ACHN (cell line): ENCODE results near the gene FOXJ3.

Experiments used
- DNase-seq: peaks from one replicate; pipeline ENCODE4 v3.0.0-alpha.2; 2015
- in situ Hi-C: cut with HindIII; loops from 2 replicates; pipeline ENCODE4 v1.10.0; 2017; ENCODE audit warnings: low sequenced_read_pairs, low pct_ligation_motif_present, low pct_unique_long_range_greater_than_20kb

FOXJ3 gene

DNA sequence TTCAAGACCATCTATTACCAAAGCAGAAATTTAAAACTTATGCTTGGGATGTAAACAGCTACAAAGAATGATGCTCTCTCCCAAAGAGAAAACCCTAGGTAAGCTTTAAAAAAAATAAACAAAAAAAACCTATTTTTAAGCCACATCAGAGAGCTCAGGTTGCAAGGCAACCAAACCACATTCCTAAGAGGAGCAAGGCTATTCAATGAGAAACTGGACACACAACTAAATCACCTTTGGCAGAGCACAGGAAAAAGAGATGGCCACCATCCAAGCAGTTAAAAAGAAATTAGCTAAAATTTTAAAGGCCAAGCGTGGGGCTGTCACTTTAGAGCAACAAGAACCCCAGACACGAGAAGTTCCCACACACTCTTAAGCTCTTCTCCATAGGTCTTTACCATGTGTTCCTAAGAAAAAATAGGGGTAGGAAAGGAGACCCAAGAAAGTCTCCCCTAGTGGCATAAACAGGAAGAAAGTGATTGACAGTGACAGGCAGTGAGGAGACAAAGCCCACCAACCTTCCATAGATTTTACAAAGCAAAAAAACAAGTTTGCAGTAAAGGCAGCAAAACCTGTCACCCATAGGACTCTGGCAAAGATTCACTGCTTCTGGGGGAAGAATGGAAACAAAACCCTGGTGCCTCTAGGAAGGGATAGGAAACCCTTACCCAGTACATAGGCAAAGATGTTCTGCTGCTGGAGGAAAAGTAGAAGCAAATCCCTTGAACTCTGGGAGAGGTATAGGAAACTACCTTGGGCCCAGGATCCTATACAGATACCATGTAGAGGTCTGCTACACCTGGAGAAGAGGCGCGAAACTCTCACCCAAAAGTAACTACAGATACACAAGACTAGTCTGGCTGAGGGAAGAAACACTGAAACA, 68.5 kb downstream of the FOXJ3 start:
- no peak for DNase-seq
- in situ Hi-C loops: no loop called here

GRCh38 chr1:42264511-42265190, 70.4 kb downstream of the FOXJ3 start:
- in situ Hi-C loops: no loop called here
- no peak for DNase-seq

- no peak for DNase-seq
- in situ Hi-C loops: no loop called here
Measured at GRCh38 chr1:42263019-42263418, 72.0 kb downstream of the FOXJ3 start.

GRCh38 chr1:42260376-42261070, 74.5 kb downstream of the FOXJ3 start:
- no peak for DNase-seq
- in situ Hi-C loops: no loop called here

DNA sequence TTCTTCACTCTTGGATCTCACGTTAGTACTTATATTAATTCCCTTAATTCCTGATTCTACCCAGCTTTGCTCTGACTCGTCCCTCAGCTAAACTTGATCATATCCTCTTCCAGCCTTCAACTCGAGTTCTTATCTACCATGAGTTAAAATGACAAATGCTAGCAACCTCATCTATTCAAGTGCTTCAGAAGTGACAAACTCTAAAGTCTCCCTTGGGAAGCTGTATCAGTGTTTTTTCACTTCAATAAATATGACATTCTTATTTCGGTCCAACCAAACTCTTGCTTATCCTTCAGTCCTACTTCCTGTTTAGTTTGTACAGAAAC, 75.3 kb downstream of the FOXJ3 start:
- in situ Hi-C loops: no loop called here
- DNase-seq: no peak

GRCh38 chr1:42259059-42259738, 75.8 kb downstream of the FOXJ3 start:
- no peak for DNase-seq
- in situ Hi-C loops: no loop called here

DNA sequence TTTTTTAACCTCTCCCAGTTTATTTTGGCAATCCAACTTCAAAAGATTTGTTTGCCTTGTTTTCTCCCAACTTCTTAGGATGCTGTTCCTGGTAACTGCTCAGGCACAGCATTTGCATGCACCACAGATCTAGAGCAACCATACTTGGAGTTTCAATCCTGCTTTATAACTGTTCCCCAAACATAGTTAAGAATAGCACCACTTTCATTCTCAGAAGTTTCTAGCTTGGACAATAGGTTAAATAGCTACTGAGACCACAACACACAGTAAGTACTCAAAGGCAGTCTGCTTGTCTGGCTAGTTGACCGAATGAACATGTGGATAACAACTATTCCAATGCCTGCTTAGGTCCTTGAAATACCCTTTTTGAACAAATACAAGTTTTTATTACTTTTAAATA, 76.8 kb downstream of the FOXJ3 start:
- no peak for DNase-seq

GRCh38 chr1:42251042-42251441, 84.0 kb downstream of the FOXJ3 start:
- in situ Hi-C loops: no loop called here
- no peak for DNase-seq

More for the DNA sequence above, 76.8 kb downstream of the FOXJ3 start:
- in situ Hi-C loops: no loop called here

- in situ Hi-C loops: no loop called here
- no peak for DNase-seq
Measured at GRCh38 chr1:42250164-42250563, 84.9 kb downstream of the FOXJ3 start.

DNA sequence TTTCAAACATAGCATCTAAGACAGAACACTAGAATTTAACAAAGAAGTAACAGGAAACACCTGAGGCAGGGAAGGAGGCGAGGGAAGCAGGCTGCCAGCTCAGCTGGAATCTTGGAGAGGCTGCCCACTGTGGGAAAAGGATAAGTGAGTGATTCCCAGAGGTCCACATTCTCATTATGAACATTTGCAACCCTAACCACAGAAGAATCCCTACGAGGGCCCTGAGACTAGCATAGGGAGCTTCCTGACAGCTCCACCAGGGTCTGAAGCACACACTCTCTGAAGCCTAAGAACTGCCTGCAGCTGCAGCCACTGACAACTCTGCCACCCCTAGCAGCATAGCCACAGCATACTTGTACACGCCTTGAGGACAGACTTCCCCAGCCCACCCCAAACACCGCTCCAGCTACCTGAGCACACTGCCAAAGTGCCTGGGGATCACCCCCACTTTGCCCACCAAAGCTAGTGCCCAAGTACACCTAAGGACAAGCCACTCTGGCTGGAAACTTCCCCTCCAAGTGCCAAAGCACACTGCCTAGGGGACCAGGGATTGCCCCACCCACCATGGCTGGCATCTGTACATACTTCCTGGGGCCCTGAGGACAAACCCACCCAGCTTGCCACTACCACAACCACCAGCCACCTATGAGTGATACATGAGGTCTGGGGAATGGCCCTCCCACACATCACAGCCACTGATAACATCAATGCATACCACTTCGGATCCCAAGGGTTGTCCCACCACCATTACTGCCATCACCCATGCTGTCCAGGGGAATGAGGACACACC, 93.9 kb downstream of the FOXJ3 start:
- no peak for DNase-seq

DNA sequence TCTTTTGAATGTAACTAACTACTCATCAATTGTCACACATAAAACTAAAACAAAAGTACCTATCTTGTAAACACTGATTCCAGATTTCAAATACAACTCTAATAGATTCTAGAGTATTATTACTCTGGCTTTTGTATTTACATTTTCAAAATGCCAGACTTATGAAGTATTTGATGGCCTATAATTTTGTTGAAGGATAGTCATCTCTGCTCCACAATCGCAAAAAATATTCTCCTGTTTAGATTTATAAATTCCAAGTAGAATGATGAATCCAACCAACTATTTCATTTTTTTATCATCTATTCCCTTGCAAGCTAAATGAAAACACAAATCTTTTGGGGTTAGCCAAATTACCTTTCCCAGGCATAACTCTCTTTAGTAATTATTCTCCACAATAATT, 95.5 kb downstream of the FOXJ3 start:
- DNase-seq: no peak
- in situ Hi-C loops: no loop called here

More for the DNA sequence above, 93.9 kb downstream of the FOXJ3 start:
- in situ Hi-C loops: no loop called here

- DNase-seq: no peak
- in situ Hi-C loops: no loop called here
Measured at GRCh38 chr1:42239041-42239440, 96.0 kb downstream of the FOXJ3 start.

DNA sequence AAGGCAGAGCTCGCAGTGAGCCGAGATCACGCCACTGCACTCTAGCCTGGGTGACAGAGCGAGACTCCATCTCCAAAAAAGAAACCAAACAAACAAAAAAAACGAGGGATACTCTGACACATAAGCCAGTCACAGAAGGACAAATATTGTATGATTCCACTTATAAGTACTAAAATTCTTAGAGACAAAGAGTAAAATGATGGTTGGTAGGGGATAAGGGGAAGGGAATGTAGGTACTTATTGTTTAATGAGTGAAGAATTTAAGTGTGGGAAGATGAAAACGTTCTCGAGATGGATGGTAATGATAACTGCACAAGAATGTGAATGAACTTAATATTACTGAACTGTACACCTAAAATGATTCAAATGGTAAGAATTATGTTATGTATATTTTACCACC, 103.8 kb downstream of the FOXJ3 start:
- in situ Hi-C loops: no loop called here
- DNase-seq: no peak

DNA sequence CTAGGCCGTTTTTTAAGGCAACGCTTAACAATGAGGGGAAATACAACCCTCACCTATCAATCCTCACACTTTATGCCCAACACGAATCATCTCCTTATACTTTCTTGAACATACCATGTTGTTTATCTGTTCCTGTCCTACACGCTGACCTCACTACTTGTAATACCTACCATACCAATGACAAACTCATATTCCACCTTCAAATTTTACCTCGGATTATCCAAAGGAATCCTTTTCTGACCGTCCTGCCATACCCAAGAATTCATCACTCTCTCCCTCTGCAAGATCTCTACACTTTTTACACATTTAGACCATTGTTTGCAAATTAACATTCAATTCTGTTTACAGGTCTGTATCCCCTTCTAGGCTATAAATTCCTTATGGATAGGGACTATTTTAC, 106.1 kb downstream of the FOXJ3 start:
- in situ Hi-C loops: no loop called here
- no peak for DNase-seq

- in situ Hi-C loops: no loop called here
- no peak for DNase-seq
Measured at GRCh38 chr1:42223036-42223435, 112.0 kb downstream of the FOXJ3 start.

GRCh38 chr1:42221952-42222606, 113.0 kb downstream of the FOXJ3 start:
- DNase-seq: peak; percentile 70

DNA sequence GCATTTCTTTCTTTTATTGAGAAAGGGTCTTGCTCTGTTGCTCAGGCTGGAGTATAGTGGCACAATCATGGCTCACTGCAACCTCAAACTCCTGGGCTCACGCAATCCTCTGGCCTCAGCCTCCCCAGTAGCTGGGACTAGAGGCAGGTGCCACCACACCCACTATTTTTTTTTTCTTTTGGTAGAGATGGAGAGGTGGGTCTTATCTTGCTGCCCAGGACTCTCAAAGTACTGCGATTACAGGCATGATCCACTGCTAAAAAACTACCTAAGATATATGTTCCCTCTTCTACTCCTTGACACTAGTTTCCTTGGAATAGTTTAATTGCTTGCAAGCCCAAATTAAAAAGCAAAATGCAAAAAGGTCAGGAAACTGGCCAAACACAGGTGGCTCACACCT, 113.6 kb downstream of the FOXJ3 start:
- in situ Hi-C loops: no loop called here
- no peak for DNase-seq

More at GRCh38 chr1:42221952-42222606, 113.0 kb downstream of the FOXJ3 start:
- in situ Hi-C loops: no loop called here

- no peak for DNase-seq
- in situ Hi-C loops: no loop called here
Measured at GRCh38 chr1:42219627-42220026, 115.4 kb downstream of the FOXJ3 start.
